Activated CD8-positive, alpha-beta memory T cell treated with anti-CD3 and anti-CD28 coated beads, Interleukin-2, amount 50 U/mL, for 24 hours (primary cell): ENCODE measurements around the gene CLEC20A.

Experiments used
- DNase-seq: peaks from one replicate; pipeline ENCODE4 v3.0.0-alpha.2; 2020; ENCODE audit errors: extremely low read depth

The CLEC20A gene

DNA sequence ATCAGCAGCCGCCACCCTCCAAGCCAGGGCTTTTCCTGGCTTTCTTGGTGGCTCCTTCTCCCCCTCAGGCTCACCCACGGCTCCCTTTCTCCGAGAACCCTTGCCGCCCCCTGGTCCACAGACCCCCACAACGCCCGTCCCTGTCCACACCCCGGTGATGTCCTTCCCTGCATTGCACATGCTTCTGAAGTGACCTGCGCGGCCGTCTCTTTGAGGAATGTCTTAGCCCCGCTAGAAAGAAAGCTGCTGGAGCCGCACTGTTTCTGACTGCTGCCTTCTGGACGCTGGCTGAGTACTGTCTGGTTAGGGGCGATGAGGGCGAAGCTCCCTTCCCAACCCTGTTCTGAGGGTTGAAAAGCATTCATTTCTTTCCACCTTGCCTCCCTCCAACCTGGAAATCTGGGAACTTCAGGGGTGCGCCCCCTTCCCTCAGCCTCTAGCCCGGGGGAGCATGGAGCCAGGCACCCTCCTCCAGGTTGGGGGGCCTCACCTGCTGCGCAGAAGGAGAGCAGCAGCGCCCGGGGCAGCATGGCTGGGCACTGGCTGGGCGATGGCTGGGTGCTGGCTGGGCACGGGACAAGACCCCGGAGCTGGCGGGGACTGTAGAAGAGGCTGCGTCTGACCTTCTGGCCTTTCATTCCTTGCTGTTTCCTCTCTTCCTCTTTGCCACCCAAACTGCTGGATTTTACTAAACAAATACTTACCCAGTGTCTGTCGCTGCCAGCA, at the start of gene CLEC20A:
CLEC20A (minus strand) TSS at position 555 of the 726 bp plus-strand sequence; CDS start at position 530, 25 bp downstream.
- DNase-seq = no peak

DNA sequence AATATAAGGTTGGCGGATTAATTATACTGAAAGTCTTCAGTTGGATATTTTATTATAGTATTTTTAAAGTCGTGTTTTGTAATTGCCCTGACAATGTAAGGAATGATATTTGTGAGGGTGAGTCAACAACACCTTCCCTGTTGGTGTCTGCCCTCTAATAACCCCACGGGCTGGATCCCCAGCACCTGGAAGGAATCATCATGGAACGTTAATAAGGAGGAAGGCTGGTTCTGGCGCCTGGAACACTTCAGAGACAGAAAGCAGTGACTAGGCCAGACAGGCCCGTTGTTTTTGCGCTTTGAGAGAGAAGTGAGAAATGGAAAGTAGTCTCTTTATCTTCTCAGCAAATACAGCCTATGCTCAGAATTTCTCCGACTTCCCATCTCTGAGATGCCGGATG, 47.8 kb upstream of the CLEC20A start:
- no peak for DNase-seq

DNA sequence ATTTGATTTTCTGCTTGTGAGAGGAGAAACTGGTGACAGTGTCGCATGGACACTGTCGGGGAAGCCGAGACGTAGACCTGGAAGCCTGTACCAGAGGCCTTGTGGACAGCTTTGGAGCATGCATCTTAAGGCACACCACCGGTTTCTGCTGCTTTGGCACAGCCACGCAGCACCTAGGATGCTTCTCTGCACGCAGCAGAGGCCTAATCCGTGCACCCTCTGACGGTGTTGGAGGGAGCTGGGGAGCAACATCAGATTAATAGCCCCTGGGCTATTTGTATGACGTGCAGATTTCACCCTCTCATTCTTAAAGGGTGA, 46.5 kb upstream of the CLEC20A start:
- DNase-seq = no peak

DNA sequence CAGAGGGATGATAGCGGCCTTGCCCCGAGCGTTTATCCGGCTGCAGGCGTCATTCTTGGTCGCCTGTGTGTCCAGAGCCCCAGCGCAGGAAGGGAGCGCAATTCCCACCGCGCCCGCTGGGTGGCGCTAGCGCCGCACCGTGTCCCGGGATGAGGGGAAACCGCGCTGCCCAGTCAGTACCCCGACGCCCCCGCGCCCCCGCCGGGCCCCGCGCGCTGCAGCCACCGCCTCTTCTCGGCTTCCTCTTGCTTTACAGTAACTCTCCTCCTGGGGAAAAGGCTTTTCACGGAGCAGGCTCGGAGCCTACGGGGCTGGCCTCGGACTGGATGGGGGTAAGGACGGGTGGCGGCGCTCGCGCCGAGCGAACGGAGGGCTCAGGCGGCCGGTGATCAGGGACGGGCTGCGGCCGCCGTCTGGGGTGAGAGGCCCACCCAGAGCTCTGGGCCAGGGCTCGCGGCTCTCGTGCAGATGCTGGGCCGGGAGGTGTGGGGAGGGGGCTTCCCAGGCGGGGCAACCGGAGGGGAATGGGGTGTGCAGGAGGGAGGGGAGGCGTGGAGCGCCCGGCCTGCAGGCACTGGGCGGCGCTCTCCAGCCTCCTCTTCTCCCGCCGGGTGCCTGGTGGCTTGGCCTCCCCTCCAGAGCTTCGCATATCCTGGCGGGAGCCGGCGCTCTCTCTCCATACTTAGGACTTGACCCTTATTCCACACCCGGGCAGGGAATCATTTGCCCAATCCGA, 46.0 kb upstream of the CLEC20A start:
- peak; percentile 64 for DNase-seq

DNA sequence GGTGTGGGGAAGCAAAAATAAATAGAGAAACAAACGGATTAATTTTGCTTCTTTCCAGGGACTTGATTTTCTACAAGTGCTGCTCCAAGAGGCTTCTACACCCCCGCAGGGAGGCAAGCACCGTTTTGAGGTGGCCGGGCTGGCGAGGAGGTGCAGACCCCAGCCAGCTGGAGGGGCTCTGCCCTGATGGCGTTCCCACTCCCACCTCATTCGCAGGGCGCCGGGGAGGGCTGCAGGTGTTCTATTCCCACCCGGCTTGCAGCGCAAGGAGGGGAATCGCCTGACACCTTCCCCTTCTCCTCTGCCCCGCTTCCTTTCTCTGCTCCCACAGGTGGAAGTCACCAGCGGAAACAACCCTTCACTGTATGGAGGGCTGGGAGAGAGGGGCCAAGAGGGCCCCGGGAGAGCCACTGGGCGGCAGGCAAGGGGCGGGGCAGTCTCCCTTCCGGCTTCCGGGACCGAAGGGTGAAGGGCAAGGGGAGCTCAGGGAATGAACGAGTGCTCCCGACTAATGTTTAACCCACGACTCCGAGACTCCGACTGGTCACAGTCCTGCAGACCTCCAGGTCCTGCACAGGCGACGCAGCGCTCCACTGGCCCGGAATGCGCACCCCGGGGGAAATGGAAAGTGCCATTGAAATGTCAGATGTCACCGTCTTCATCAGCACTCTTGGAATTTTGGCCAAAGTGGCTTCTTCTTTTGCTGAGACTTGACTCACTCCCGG, 45.2 kb upstream of the CLEC20A start:
- DNase-seq = no peak

DNA sequence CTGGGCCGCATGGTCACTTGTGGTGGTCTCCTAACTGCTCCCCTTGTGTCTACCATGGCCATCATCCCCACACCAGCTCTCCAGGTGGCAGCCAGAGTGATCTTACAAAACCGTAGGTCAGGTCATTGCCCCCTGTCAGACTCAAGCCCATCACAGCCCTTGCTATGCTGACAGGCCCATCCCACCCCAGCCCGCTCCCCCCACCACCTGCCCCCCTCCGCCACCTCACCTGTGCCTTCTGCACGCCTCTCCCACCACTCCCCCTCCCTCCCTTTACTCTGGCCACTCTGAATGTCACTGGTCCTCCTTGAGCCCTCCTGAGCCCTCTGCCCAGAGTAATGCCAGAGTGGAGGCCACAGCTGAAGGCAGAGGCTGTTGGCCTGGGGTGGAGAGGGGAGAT, 44.6 kb upstream of the CLEC20A start:
- DNase-seq = no peak

DNA sequence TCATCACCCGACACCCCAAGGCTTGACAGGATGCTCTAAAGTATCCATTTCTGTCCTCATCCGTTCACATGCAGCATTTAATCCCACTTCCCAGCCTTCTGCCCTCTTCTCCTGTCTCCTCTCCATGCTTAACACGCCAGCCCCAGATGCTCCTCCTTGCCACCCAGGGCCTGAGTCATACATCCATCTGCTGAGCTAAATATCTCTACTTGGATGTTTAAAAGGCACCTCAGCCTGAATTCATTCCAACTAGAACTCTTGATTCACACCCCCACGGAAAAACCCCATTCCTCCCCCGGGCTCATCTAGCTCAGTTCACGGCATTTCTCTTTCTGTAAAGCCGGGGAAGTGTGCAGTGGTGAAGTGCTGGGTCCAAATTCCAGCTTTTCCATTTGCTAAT, 43.9 kb upstream of the CLEC20A start:
- DNase-seq = no peak

DNA sequence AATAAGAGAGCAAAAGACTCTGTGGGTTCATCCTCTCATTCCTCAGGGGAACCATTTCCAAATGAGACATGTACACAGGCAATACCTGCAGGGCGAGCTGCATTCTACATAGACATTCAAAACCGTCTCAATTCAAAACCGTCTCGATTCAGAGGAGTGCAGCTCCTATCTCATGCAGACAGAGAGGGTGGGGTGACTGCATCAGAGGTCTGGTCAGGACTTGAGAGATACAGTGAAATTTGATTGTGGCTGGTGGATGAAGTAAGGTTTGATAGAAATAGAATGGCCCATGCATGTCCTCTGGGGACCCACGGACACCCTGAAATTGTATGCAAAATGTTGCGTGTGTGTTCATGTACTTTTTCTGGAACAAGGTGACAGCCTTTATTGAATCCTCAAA, 43.4 kb upstream of the CLEC20A start:
- no peak for DNase-seq

DNA sequence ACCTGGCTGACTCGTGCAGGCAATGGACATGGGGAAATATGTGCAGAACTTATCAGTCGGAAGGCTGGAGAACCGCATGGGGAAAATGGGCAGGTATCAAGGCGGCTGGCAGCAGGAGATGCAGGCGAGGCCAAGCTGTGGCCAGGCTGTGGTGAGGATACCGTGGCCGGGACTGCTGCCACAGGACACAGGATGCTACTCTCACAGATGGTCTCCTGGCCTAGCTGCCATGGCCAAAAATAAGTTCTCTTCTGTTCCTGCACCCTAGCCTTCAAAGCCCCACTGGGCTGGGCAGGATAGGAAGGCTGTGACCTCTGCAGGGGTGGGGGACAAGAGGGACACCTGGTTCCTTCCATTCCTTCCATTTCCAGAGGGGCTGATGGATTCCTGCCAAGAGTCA, 42.5 kb upstream of the CLEC20A start:
- no peak for DNase-seq

DNA sequence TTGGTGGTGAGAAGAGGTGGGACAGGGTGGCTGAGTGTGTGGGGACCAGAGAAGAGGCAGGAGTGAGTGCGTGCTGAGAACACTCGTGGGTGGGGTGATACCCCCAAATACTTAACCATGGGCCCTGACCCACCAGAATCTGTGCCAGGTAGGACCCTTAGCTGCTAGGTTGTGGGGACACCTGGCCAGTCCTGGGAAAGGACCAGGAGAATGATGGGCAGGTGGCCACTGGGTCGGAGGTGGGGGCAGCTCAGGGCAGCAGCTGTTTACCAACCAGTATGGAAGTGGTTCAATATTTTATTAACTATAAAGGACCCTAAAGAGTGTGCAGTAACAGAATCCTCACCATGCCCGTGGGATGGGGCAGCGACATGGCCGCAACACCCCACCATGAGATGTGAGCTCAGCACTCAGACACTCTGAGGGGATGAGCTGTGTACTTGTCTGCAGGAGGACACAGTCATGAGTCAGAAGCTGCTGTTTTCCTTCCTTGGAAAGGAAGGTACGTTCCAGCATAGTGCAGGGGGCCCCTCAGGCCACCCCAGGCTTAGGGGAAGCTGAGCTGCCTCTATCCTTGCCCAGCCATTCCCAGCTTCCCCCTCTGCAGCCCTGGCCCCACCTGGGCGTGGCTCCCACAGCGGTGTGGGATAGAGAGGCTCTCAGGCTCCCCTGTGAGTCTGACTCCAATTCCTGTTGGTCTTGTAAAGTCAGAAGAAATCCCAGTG, 41.6 kb upstream of the CLEC20A start:
- DNase-seq = no peak

DNA sequence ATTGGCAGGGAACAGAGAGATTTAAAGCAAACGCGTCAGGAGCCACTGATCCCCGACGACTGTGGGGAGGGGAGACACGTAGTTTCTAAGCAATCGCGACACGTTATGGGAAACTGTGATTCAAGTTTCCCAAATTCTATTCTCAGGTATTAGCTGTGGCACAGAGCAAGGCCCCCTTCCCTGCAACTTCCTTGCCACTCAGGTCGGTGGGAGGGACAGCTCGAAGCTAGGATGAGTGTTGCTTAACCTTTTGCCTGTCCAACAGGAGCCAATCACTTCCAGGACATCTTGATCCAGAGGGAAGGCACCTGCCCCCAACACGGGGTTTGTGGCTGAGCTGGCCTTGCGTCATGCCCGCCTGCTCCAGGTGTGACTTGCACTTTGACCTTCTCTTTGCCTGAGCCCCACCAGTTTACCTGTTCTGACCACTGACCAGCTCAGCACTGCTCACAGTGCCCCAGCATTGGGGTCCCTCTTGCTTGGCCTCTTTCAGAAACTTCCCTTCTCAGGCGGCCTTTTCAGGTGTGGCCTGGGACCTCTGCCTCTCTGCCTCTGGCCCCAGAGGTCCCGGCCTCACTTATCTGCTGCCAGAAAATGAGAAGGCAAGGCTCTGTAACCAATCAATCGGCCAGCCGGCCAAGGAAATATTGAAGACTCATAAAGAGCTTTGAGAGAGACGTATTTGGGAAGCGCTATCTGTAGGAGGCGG, 40.8 kb upstream of the CLEC20A start:
- DNase-seq = no peak

DNA sequence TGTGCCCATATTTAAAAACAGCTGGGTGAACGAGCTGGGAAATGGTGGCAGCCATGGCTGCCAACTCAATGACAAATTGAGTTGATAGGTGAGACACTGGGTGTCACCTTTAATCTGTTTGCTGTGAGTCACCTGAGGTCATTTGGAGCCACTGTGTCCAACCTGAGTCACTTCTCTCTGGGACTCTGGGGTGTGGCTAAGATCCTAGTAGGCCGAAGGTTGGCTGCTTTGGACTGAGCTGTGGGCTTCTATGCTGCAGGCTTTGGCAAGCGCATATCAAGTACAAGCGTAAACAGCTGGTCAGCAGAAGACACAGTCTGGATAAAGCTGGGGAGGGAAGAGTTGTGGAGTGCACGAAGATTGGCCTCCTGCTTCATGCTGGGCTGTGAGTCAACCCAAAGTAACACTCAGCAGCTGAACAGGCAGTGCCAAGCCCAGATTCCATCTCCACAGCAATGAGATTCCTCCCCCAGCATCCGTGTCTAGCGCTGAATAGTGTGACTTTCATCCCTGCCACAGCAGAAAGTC, 40.1 kb upstream of the CLEC20A start:
- no peak for DNase-seq

DNA sequence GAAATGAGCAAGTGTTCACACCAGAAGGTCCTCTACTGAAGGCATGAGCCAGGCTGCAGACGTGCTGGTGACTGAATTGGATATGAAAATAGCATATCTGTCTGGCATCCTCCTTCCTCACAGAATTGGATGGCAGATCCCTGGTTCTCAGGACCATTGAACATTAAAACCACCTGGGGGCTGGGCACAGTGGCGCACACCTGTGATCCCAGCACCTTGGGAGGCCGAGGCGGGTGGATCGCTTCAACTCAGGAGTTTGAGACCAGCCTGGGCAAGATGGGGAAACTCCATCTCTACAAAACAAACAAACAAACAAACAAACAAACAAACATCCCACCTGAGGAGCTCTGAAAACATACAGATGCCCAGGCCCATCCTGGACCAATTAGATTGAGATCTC, 39.6 kb upstream of the CLEC20A start:
- no peak for DNase-seq

DNA sequence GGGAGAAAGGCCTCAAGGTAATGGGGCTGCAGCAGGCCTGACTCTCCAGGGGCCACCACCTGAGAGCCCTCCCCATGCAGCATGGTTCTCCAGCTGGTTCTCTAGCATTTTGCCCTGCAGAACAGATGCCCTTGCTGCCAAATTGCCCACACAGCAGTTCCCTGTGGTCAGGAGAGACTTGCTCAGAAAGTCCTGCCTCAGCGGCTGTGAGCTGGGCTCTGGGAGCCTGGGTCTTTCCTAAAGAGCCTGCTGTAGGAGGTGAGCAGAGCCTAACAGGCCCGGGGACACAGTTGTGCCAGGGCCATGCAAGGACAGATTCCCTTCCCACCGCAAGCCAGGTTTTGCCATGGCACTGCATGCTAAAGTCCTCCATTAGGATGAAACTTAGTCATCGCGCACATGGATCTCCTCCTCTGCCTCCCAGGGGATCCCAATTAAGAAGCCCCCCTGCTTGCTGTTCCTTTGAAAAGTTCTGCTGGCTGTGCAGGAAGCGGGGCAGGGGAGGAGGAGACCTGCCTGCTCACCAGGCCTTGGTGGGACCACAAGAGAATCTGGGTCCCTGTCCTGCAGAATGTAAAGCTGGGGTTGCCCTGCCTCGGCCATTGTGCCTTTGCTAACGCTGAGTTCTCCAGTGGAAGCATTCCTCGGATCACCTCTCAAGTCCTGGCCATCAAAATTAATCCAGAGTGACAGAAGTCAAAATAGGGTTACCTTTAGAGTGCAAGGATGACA, 37.5 kb upstream of the CLEC20A start:
- no peak for DNase-seq

DNA sequence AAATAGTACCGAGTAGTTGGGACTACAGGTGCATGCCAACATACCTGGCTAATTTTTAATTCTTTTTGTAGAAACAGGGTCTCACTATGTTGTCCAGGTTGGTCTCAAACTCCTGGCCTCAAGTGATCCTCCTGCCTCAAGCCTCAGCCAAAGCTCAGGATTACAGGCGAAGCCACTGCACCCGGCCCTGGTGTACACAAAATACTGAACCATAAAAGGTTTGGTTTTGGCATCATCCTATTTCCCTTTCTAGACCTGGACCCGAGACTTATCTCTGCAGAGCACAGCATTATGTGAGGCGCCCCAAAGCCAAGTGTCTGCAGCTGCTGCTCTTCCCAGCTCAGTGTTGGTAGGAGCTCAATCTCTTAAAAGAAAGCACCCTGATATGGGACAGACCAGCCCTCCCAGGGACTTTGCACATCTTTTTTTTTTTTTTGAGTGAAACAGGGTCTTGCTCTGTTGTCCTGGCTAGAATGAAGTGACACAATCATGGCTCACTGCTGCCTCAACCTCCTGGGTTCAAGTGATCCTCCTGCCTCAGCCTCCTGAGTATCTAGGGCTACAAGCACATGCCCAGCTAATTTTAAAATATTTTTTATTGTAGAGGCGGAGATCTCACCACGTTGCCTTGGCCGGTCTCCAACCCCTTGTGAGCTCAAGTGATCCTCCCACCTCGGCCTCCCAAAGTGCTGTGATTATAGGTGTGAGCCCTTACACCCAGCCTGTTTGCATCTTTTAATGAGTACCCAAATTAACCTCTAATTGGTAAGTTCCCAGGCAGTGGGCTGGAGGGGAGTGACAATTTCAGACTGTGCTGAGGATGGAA, 36.6 kb upstream of the CLEC20A start:
- no peak for DNase-seq

DNA sequence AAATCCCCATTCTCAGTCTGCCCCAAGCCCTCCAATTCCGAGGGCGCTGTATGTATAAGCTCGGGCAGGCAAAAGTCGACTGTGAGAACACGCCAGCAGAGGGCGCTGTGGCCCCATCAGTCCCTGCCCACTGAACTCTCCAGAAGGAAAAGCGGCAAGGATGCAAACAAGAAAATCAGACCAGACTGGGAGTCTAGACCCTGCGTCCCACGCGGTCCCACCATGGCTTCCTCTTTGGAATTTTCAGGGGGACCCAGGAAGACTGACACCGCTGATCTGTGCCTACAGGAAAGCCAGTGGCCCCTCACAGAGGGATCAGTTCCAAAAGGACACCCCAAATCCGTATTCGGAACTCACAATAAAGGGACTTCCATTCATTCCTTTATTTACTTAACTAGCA, 35.6 kb upstream of the CLEC20A start:
- peak; percentile 28 for DNase-seq

DNA sequence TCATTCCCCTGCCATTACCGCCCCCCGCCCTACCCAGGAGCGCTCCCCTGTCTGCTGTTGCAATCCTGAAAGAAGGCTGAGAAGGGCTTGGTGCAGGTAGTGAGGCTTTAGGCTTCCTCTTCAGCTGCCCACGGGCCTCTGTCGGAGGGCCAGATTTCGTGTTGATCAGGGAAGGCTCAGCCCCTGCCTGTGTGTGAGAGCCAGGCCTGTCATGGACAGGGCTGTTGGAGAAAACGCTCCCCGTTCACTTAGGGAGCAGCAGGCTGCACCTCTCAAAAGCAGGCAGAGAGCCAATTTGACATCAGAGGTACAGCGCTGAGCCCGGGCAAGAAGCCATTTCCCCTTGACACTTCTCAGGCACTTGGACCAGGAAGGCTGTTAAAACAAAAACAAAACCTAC, 35.1 kb upstream of the CLEC20A start:
- no peak for DNase-seq

DNA sequence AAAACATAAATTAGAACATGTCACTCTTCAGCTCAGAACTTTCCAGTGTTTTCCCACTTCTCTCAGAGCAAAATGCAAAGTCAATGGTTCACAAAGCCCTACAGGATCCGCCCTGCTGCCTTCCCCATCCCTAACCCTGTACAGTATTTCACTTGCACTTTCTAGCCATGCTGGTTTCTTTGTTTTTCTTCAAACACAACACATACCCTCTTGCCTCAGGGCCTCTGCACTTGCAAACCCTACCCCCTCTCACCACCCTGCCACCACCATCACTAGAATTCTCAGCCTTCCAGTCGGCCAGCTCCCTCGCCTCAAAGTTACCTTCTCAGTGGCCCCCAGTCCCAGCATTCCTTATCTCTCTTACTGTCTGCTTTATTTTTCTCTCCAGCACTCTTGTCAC, 33.7 kb upstream of the CLEC20A start:
- no peak for DNase-seq

DNA sequence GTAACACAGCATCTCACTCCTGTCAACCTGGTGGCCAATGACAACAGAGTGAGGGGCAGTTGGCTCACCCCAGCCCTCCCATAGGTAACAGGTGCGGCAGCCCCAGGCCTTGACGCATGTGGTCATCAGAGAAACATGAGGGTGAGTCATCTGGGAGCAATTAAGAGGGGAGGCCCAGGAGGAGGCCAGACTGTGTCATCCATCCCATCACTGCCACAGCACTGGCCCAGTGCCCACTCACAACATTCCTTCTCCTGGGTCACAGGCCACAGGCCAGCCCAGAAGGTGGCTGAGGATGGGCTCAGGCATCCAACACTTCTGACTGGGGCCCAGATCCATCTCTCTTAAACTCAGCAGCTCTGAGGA, 33.3 kb upstream of the CLEC20A start:
- DNase-seq = no peak
